ENCODE results near the gene KLHL17. TPM values are rescaled to one million over a fixed set of nuclear protein-coding genes. Genes with fewer than 3 reads are reported as not detected.

KLHL17 gene
- total and polyA plus RNA-seq, 11 donors = 1.6 to 6.8 (median 4.7) TPM

- no peak for ATAC-seq
- no peaks in the 10 kb centered on the region for H3K36me3 ChIP-seq
- DNase-seq = no peak
- no peak overlapping the region for H3K4me3 ChIP-seq
- H3K27me3 ChIP-seq = peaks cover 8 to 89% (median 57%) of the 10 kb centered on the region in 9 donors
- intact Hi-C loops (cut with DNase I) = loop anchor here in 2 of 10 donors (2.0 kb wide), 1 partner anchor 34 kb away; no protein-coding TSS in a partner anchor
- peaks cover 10 to 58% (median 44%) of the 10 kb centered on the region in 12 donors for H3K4me1 ChIP-seq
- 67 to 74% (median 70%) methylated on average over 22 to 30 of the region's 30 CpGs for WGBS, 4 donors
- TF ChIP-seq POLR2A (IDR thresholded peaks at IDR 0.05) (no peak), CTCF (IDR thresholded peaks at IDR 0.05) (no peak)
- H3K9me3 ChIP-seq = no peaks in the 10 kb centered on the region
- no peak overlapping the region for H3K27ac ChIP-seq
Measured at GRCh38 chr1:938711-939489, 21.5 kb upstream of the KLHL17 start.

GRCh38 chr1:939511-940106 lies 20.8 kb upstream of the KLHL17 start:
- Histone ChIP-seq H3K4me1 (peaks cover 10 to 61% (median 45%) of the 10 kb centered on the region in 12 donors), H3K4me3 (peak overlapping the region in 10 of 12 donors; percentile 27 to 59 (median 49)), H3K27ac (peak overlapping the region in 2 of 12 donors; percentile 42 to 65), H3K36me3 (peaks cover 0 to 4% (median 0%) of the 10 kb centered on the region in 9 donors), H3K9me3 (no peaks in the 10 kb centered on the region), H3K27me3 (peaks cover 8 to 89% (median 57%) of the 10 kb centered on the region in 9 donors)
- TF ChIP-seq POLR2A (IDR thresholded peaks at IDR 0.05) (no peak), CTCF (IDR thresholded peaks at IDR 0.05) (no peak)
- intact Hi-C loops (cut with DNase I) = loop anchor here in 2 of 10 donors (2.0 kb wide), 1 partner anchor 35 kb away; no protein-coding TSS in a partner anchor
- ATAC-seq = no peak
- no peak for DNase-seq
- WGBS, 4 donors = 3 to 24% (median 11%) methylated on average over 6 to 21 of the region's 21 CpGs

GRCh38 chr1:940107-941014 lies 20.0 kb upstream of the KLHL17 start:
- 0 to 1% (median 1%) methylated on average over 59 to 86 of the region's 86 CpGs for WGBS, 4 donors
- no peaks in the 10 kb centered on the region for H3K9me3 ChIP-seq
- H3K27ac ChIP-seq = peak overlapping the region in 10 of 12 donors; percentile 1 to 81 (median 64)
- no peak for TF ChIP-seq POLR2A (IDR thresholded peaks at IDR 0.05)
- TF ChIP-seq CTCF (IDR thresholded peaks at IDR 0.05) = peak in 5 of 12 donors; percentile 19 to 40 (median 36)
- H3K4me1 ChIP-seq = peaks cover 10 to 61% (median 41%) of the 10 kb centered on the region in 12 donors
- peak in 2 of 4 donors; percentile 24 to 45 for ATAC-seq
- intact Hi-C loops (cut with DNase I) = no loop called here
- H3K27me3 ChIP-seq = peaks cover 8 to 83% (median 52%) of the 10 kb centered on the region in 9 donors
- peaks cover 0 to 12% (median 4%) of the 10 kb centered on the region in 9 donors for H3K36me3 ChIP-seq
- peak; percentile 68 to 86 (median 77) for DNase-seq
- peak overlapping the region; percentile 27 to 59 (median 48) for H3K4me3 ChIP-seq

Data from heart left ventricle (tissue), 16 donors.